ENCODE results near the gene TMEM39A.
A peak's percentile ranks its signal among the peaks of the same experiment; 100 is the strongest.

The TMEM39A gene

DNA sequence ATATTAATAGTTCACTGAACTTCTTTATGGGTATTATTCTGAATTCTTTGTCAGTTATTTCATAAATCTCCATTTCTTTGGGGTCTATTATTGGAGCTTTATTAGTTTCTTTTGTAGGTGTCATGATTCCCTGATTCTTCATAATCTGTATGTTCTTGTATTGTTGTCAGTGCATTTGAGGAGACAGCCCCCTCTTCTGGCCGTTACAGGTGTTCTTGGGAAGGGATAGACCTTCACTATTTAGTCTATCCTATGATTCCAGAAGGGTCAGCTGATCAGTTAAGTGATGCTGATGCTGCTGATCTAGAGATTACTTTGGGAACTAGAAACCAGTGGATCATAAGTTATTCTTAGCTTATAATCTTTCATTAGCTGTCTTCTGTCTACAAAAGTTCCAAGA lies 34.9 kb downstream of the TMEM39A start:
- H3K4me3 ChIP-seq (ENCODE audit: low read depth, low read length): no peak overlapping the region
- DNase-seq (ENCODE audit: low read depth, low spot score): no peak
- CTCF ChIA-PET: interaction anchor here (1.0 kb wide), 1 partner anchor 22 kb away, joined by 3 read pairs; no protein-coding TSS in a partner anchor
- POLR2A ChIA-PET: interaction anchor here (0.6 kb wide), 1 partner anchor 41 kb away, joined by 3 read pairs; no protein-coding TSS in a partner anchor
- TF ChIP-seq, protein P1, sequence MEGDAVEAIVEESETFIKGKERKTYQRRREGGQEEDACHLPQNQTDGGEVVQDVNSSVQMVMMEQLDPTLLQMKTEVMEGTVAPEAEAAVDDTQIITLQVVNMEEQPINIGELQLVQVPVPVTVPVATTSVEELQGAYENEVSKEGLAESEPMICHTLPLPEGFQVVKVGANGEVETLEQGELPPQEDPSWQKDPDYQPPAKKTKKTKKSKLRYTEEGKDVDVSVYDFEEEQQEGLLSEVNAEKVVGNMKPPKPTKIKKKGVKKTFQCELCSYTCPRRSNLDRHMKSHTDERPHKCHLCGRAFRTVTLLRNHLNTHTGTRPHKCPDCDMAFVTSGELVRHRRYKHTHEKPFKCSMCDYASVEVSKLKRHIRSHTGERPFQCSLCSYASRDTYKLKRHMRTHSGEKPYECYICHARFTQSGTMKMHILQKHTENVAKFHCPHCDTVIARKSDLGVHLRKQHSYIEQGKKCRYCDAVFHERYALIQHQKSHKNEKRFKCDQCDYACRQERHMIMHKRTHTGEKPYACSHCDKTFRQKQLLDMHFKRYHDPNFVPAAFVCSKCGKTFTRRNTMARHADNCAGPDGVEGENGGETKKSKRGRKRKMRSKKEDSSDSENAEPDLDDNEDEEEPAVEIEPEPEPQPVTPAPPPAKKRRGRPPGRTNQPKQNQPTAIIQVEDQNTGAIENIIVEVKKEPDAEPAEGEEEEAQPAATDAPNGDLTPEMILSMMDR (IDR thresholded peaks at IDR 0.05; ENCODE audit: insufficient read depth, low read length, missing control alignments): no peak

DNA sequence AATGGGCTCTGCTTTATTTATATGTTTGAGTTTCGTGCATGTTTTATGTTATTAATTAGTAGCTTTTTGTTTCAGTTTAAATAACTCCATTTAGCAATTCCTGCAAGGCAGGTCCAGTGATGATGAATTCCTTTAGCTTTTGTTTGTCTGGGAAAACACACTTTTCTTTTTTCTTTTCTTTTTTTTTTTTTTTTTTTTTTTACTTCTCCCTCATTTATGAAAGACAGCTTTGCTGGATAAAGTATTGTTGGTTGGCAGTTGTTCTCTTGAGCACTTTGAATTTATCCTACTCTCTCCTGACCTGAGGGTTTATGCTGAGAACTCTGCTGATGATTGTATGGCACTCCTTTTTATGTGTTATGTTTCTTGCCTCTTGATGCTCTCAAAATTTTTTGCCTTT lies 35.7 kb downstream of the TMEM39A start:
- H3K4me3 ChIP-seq (ENCODE audit: low read depth, low read length): no peak overlapping the region
- POLR2A ChIA-PET: no interaction called here
- TF ChIP-seq, protein P1 (IDR thresholded peaks at IDR 0.05; ENCODE audit: insufficient read depth, low read length, missing control alignments): no peak
- CTCF ChIA-PET: no interaction called here
- DNase-seq (ENCODE audit: low read depth, low spot score): no peak

DNA sequence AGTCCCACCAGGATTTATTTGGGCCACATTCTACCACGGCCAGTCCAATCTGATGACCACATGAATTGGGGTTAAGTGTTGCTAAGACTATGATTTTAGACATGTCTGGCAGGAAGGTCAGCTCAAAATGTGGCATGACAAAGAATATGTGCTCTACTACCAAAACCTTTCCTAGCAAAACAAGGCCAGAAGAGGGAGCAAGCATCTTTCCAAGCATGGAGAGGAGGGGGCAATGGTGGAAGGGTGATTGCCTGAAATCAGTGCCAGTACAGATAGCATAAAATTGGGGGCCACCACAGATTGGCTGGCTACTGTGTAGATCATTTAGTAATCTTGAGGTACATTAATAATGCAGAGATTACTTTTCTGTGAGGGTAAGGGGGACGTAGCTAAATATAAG lies 43.2 kb downstream of the TMEM39A start:
- CTCF ChIA-PET: interaction anchor here (1.2 to 1.3 kb wide), 2 partner anchors 14 to 261 kb away, joined by 3 to 6 read pairs; no protein-coding TSS in a partner anchor

DNA sequence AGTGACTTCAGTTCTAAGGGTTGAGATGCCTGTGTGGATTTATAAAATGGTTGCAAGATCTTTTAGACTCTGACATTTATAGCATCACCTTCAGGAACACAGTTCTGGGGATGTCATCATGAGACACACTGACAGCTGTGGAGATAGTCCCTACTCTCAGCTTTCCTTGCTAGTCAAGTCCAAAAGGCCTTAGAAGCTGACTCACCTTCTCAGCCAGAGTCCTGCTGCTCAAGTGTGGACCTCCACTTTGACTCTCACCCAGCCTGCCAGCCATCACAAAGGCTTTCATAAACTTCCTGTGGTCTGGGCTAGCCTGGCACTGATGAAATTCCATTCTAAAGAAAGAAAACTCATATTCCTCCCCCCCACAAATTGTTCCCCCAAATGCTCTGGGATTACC lies 44.8 kb downstream of the TMEM39A start:
- CTCF ChIA-PET: interaction anchor here (0.7 to 1.9 kb wide), 3 partner anchors 10 to 177 kb away, joined by 3 to 6 read pairs (median 3); partner anchors contain the start of gene B4GALT4
- POLR2A ChIA-PET: interaction anchor here (0.5 kb wide), 1 partner anchor 180 kb away, joined by 3 read pairs; no protein-coding TSS in a partner anchor
- no peak overlapping the region for H3K4me3 ChIP-seq (ENCODE audit: low read depth, low read length)
- DNase-seq (ENCODE audit: low read depth, low spot score): peak; percentile 5
- TF ChIP-seq, protein P1 (IDR thresholded peaks at IDR 0.05; ENCODE audit: insufficient read depth, low read length, missing control alignments): no peak

More for the DNA sequence above, 43.2 kb downstream of the TMEM39A start:
- H3K4me3 ChIP-seq (ENCODE audit: low read depth, low read length): no peak overlapping the region
- DNase-seq (ENCODE audit: low read depth, low spot score): no peak
- POLR2A ChIA-PET: no interaction called here
- TF ChIP-seq, protein P1 (IDR thresholded peaks at IDR 0.05; ENCODE audit: insufficient read depth, low read length, missing control alignments): peak; percentile 6

DNA sequence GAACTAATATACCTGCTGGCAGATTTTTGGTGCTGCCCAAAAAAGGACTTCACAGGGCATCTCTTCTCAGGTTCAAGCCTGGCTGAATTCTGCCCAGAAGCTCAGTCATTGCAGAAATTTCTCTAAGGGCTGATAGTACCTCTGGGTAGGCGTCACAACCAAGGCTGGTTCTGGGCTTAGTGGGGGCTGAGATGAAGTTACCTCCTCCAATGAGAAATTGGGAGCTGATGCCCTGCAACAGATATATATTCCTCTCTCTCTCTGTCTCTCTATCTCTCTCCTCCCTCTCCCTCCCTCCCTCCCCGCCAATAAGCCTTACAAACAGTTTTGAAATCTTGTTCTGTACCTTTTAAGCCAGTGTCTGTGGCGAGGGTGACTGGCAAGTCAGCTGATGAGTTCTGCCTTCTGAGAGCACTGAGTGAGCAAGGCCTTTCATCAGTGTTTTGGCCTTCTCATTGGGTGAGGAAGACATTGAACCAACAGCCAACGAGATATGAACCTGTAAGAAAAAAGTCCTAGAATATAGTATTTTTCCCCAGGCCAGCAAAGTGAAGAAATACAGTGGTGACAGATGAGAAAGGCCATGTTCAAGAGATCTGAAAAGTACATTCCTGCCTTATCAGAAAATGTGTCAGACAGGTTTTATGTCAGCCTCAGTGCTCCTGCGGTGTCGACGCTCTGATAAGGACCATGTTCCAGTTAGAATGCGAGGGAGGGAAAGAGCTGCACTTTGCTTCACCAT lies 45.5 kb downstream of the TMEM39A start:
- TF ChIP-seq, protein P1 (IDR thresholded peaks at IDR 0.05; ENCODE audit: insufficient read depth, low read length, missing control alignments): no peak
- POLR2A ChIA-PET: interaction anchor here (0.5 kb wide), 1 partner anchor 179 kb away, joined by 3 read pairs; no protein-coding TSS in a partner anchor
- DNase-seq (ENCODE audit: low read depth, low spot score): no peak
- H3K4me3 ChIP-seq (ENCODE audit: low read depth, low read length): no peak overlapping the region
- CTCF ChIA-PET: interaction anchor here (1.9 kb wide), 1 partner anchor 9 kb away, joined by 6 read pairs; no protein-coding TSS in a partner anchor

DNA sequence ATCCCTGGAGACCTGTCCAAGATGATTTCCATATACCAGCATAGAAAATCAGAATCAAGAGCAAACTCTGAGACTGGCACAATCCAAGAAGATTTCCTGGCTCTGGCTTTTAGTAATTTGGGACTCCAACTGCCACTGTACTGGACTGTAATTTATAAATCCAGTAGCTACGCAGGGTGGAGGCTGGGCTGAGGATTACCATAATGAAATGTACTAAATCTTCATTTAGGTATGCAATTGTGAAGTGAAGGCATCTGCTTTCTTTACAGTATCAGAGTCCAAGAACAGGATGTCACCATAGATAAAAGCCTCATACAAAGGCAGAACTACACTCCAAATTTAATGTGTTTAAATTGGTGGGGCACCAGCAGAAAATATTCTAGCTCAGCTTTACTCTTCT lies 46.5 kb downstream of the TMEM39A start:
- ChIA-PET CTCF (interaction anchor here (0.9 kb wide), 1 partner anchor 19 kb away, joined by 3 read pairs; no protein-coding TSS in a partner anchor), POLR2A (no interaction called here)
- TF ChIP-seq, protein P1 (IDR thresholded peaks at IDR 0.05; ENCODE audit: insufficient read depth, low read length, missing control alignments): no peak
- no peak for DNase-seq (ENCODE audit: low read depth, low spot score)
- H3K4me3 ChIP-seq (ENCODE audit: low read depth, low read length): no peak overlapping the region
